KMS-11 (cell line): ENCODE results near the gene RECK.
"Not testable (repeated sequence)": the region's sequence is repeated elsewhere in the genome, so short reads cannot be mapped to it uniquely, and the experiment has no call there.

Experiments used
- H2AFZ ChIP-seq: fragments of 200-600 bp; sonication (generic); 2 replicates; pipeline ENCODE4 v1.6.1; 2016; ENCODE audit warnings: antibody characterized with exemption, mixed run types, low read depth
- H3K27ac ChIP-seq: fragments of 200-600 bp; sonication (generic); 2 replicates; pipeline ENCODE4 v1.6.1; 2016; ENCODE audit warnings: mild to moderate bottlenecking, mixed run types
- H3K27me3 ChIP-seq: fragments of 200-600 bp; sonication (generic); 2 replicates; pipeline ENCODE4 v1.6.1; 2017; ENCODE audit warnings: mild to moderate bottlenecking, low read depth, mixed run types, moderate library complexity; ENCODE audit not compliant: insufficient read depth
- H3K36me3 ChIP-seq: fragments of 200-600 bp; sonication (generic); 2 replicates; pipeline ENCODE4 v1.6.1; 2017; ENCODE audit warnings: mild to moderate bottlenecking, mixed run types; ENCODE audit not compliant: insufficient read depth
- H3K4me1 ChIP-seq: fragments of 200-600 bp; sonication (generic); 2 replicates; pipeline ENCODE4 v1.6.1; 2016; ENCODE audit warnings: mild to moderate bottlenecking, low read depth, mixed run types; ENCODE audit not compliant: poor library complexity, severe bottlenecking
- H3K4me2 ChIP-seq: fragments of 200-600 bp; sonication (generic); 2 replicates; pipeline ENCODE4 v1.7.0; 2016; ENCODE audit warnings: mild to moderate bottlenecking, mixed run types
- H3K4me3 ChIP-seq: fragments of 200-600 bp; sonication (generic); IDR thresholded peaks from 2 replicates; pipeline ENCODE4 v1.6.1; 2017; ENCODE audit warnings: low read depth, low read length, mixed read lengths; ENCODE audit not compliant: insufficient read depth
- H3K79me2 ChIP-seq: fragments of 200-600 bp; sonication (generic); 2 replicates; pipeline ENCODE4 v1.6.1; 2016; ENCODE audit warnings: low read depth, mixed run types; ENCODE audit not compliant: insufficient read depth
- H3K9ac ChIP-seq: fragments of 200-600 bp; sonication (generic); 2 replicates; pipeline ENCODE4 v1.6.1; 2016; ENCODE audit warnings: mild to moderate bottlenecking, mixed run types
- H4K20me1 ChIP-seq: fragments of 200-600 bp; sonication (generic); 2 replicates; pipeline ENCODE4 v1.6.1; 2016; ENCODE audit warnings: mild to moderate bottlenecking, mixed run types; ENCODE audit not compliant: insufficient read depth
- TF ChIP-seq, protein P1 (sequence below): fragments of 200-600 bp; sonication (generic); conservative IDR thresholded peaks from 2 replicates; pipeline ENCODE4 v1.6.1; 2017; ENCODE audit warnings: low read depth, mild to moderate bottlenecking, antibody characterized with exemption, low read length, moderate library complexity, mixed read lengths

The RECK gene

DNA sequence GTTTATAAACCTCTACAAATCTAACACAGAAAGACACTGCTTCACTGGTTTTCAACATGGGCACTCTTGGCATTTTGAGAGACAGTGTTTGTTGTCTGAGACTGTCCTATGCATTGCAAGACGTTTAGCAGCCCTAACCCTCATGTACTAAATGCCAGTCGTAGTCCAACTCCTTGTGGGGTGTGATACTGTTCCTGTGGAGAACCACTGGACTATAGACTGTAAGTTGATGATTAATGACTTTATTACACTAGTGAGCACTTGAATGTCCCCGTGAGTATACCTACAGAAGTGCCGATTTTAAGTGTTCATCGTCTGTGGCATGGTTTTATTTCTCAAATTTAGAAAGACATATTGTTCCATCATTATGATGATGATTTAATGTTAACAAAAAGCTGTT, 46.2 kb downstream of the RECK start:
- Histone ChIP-seq H3K36me3 (no peaks in the 10 kb centered on the region), H3K27me3 (no peaks in the 10 kb centered on the region), H2AFZ (no peak overlapping the region), H3K4me2 (no peak overlapping the region), H3K9ac (no peak overlapping the region), H3K27ac (no peak overlapping the region), H3K79me2 (no peaks in the 10 kb centered on the region), H3K4me1 (no peaks in the 10 kb centered on the region), H4K20me1 (no peaks in the 10 kb centered on the region), H3K4me3 (no peak overlapping the region)
- TF ChIP-seq, protein P1, sequence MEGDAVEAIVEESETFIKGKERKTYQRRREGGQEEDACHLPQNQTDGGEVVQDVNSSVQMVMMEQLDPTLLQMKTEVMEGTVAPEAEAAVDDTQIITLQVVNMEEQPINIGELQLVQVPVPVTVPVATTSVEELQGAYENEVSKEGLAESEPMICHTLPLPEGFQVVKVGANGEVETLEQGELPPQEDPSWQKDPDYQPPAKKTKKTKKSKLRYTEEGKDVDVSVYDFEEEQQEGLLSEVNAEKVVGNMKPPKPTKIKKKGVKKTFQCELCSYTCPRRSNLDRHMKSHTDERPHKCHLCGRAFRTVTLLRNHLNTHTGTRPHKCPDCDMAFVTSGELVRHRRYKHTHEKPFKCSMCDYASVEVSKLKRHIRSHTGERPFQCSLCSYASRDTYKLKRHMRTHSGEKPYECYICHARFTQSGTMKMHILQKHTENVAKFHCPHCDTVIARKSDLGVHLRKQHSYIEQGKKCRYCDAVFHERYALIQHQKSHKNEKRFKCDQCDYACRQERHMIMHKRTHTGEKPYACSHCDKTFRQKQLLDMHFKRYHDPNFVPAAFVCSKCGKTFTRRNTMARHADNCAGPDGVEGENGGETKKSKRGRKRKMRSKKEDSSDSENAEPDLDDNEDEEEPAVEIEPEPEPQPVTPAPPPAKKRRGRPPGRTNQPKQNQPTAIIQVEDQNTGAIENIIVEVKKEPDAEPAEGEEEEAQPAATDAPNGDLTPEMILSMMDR: no peak

DNA sequence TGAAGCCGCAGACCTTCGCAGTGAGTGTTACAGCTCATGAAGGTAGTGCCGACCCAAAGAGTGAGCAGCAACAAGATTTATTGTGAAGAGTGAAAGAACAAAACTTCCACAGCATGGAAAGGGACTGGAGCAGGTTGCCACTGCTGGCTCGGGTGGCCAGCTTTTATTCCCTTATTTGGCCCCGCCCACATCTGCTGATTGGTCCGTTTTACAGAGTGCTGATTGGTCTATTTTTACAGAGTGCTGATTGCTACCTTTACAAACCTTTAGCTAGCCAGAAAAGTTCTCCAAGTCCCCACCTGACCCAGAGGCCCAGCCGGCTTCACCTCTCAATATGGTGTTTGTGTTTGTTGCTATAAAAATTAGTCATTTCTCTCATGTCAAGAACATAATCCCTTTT, 49.7 kb downstream of the RECK start:
- TF ChIP-seq, protein P1: no peak
- Histone ChIP-seq H2AFZ (no peak overlapping the region), H4K20me1 (no peaks in the 10 kb centered on the region), H3K27ac (no peak overlapping the region), H3K4me3 (no peak overlapping the region), H3K4me1 (no peaks in the 10 kb centered on the region), H3K27me3 (no peaks in the 10 kb centered on the region), H3K4me2 (no peak overlapping the region), H3K9ac (no peak overlapping the region), H3K36me3 (no peaks in the 10 kb centered on the region), H3K79me2 (no peaks in the 10 kb centered on the region)

DNA sequence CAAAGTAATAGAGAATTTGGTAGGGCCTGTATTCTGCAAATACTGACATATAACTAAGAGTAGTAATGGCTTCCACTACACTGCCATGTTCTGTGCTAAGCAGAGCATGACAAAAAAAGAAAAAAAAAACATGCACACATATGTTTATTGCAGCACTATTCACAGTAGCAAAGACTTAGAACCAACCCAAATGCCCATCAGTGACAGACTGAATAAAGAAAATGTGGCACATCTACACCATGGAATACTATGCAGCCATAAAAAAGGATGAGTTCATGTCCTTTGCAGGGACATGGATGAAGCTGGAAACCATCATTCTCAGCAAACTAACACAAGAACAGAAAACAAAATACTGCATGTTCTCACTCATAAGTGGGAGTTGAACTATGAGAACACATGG, 50.3 kb downstream of the RECK start:
- not testable (repeated sequence) for H3K79me2 ChIP-seq, H3K27ac ChIP-seq, H3K4me1 ChIP-seq, H3K36me3 ChIP-seq, H3K4me2 ChIP-seq, H3K9ac ChIP-seq, H4K20me1 ChIP-seq, H2AFZ ChIP-seq, H3K4me3 ChIP-seq, H3K27me3 ChIP-seq

DNA sequence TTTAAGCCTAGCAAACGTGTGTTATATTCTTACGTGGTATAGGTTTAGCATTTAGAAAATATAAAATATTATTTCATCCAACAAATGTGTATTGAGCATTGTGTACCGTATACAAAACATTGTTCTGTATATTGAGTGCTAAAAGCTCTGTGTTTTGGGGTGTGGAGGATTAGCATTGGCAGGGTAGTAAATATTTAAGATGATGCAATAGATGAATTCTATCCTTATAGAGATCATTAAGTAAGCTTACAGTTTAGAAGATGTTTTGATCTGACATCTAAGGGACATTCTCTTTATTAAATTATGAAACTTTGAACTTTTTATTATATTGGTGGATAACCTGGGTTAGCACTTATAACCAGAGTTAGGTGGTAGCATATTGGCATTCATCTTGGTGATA, 51.3 kb downstream of the RECK start:
- Histone ChIP-seq H3K4me1 (peaks cover 11% of the 10 kb centered on the region), H3K36me3 (no peaks in the 10 kb centered on the region), H4K20me1 (no peaks in the 10 kb centered on the region), H3K9ac (no peak overlapping the region), H3K27me3 (no peaks in the 10 kb centered on the region), H3K27ac (no peak overlapping the region), H3K4me2 (no peak overlapping the region), H3K4me3 (no peak overlapping the region), H2AFZ (no peak overlapping the region), H3K79me2 (no peaks in the 10 kb centered on the region)
- TF ChIP-seq, protein P1: no peak

DNA sequence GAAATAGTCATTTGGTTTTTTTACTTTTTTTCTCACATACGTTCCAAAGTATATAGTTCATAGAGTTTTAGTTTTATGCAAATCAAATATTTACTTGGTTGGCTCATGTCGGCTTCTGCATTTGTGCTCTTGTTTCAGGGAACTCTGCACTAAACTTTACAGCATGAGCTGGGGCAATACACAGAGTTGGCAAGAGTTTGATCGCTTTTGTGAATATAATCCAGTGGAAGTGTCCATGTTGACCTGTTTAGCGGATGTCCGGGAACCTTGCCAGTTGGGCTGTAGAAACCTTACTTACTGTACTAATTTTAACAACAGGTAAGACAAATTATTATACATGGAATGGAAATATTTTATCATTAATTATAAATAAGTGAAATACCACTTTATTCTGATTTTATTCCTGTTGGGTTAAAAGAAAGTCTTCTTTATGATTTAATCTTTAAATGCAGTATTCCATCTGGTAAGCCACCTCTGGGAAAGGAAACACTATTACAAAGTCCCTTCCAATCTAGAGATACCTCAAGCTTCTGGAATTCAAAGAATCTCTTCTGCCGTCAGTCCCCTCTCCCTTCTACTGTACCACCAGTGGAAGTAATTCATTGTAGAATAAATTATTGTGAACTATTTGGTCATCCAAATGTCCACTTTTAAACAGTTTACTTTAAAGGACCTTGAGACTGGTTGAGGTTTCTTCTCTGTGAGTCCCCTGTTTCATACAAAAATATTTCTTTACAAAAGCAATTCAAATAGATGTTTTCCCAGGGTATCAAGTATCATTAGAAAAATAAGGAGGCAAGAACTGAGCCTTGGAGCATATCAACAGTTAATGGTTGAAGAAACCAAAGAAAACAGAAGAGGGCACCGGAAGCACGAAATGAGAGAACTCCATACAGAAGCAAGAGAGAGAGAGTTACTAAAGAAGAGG, 54.6 kb downstream of the RECK start:
- no peak overlapping the region for H3K4me3 ChIP-seq
- no peak overlapping the region for H3K27ac ChIP-seq
- no peaks in the 10 kb centered on the region for H3K27me3 ChIP-seq
- TF ChIP-seq, protein P1: no peak
- H2AFZ ChIP-seq: no peak overlapping the region
- no peaks in the 10 kb centered on the region for H3K36me3 ChIP-seq
- no peaks in the 10 kb centered on the region for H4K20me1 ChIP-seq
- H3K9ac ChIP-seq: no peak overlapping the region
- H3K79me2 ChIP-seq: no peaks in the 10 kb centered on the region
- H3K4me2 ChIP-seq: no peak overlapping the region
- peaks cover 20% of the 10 kb centered on the region for H3K4me1 ChIP-seq
